B cell (primary cell): ENCODE measurements around the gene DENND5B. TPM values are rescaled to one million over a fixed set of nuclear protein-coding genes. Genes with fewer than 3 reads are reported as not detected.

Experiments used
- ATAC-seq: fragments of 200-7000 bp; cut with Tn5 transposase; one replicate; pipeline ENCODE4 v1.10.0; 2021; ENCODE audit warnings: low read depth, mild to moderate bottlenecking, moderate number of reproducible peaks, moderate library complexity
- CTCF ChIA-PET: fragments of 350-600 bp; sonication (Branson Sonifier 250); formaldehyde crosslinking; loops from one replicate; lab custom pipeline; 2021; ENCODE audit warnings: antibody characterized with exemption, inconsistent platforms; lab: Charles Lee
- POLR2A ChIA-PET: fragments of 350-600 bp; sonication (Branson Sonifier 250); formaldehyde crosslinking; loops from one replicate; lab custom pipeline; 2021; ENCODE audit warnings: antibody characterized with exemption; lab: Charles Lee
- DNase-seq: peaks from one replicate; pipeline ENCODE4 v3.0.0; 2013
- H2AFZ ChIP-seq: 2 replicates; pipeline ENCODE4 v1.6.1; 2012; ENCODE audit warnings: mild to moderate bottlenecking, low read depth, low read length; ENCODE audit not compliant: insufficient read depth, poor library complexity, severe bottlenecking
- H3K27ac ChIP-seq, 2 donors: 1 replicate in 1 of 2; 2 replicates in 1 of 2; pipeline ENCODE4 v1.5.1; 2012 to 2013; ENCODE audit warnings: low read length in 2 of 2, mild to moderate bottlenecking in 2 of 2, moderate library complexity in 1 of 2
- H3K27me3 ChIP-seq, 4 experiments: fragments of 200-600 bp in 1 of 4; sonication (generic) in 1 of 4; replicated peaks in 1 of 4; 1 replicate in 2 of 4; 2 replicates in 2 of 4; pipeline versions ENCODE4 v1.6.1 to v1.7.0; 2013 to 2016; ENCODE audit warnings: low read length in 3 of 4, mild to moderate bottlenecking in 2 of 4, mixed read lengths in 1 of 4, moderate library complexity in 1 of 4; ENCODE audit not compliant: insufficient read depth in 4 of 4, control insufficient read depth in 3 of 4; ENCODE audit errors: control extremely low read depth in 1 of 4
- H3K36me3 ChIP-seq, 2 experiments: replicated peaks in 1 of 2; 1 replicate in 1 of 2; 2 replicates in 1 of 2; pipeline versions ENCODE4 v1.6.1 to v1.7.1; 2013; ENCODE audit warnings: low read length in 1 of 2; ENCODE audit not compliant: insufficient read depth in 2 of 2, control insufficient read depth in 1 of 2; ENCODE audit errors: control extremely low read depth in 1 of 2, extremely low read depth in 1 of 2
- H3K4me1 ChIP-seq, 2 donors: fragments of 200-600 bp in 1 of 2; sonication (generic) in 1 of 2; 1 replicate in 1 of 2; 2 replicates in 1 of 2; pipeline versions ENCODE4 v1.5.1 to v1.6.1; 2013 to 2017; ENCODE audit warnings: low read length in 2 of 2; ENCODE audit not compliant: control insufficient read depth in 2 of 2, insufficient read depth in 2 of 2
- H3K4me2 ChIP-seq: replicated peaks from 2 replicates; pipeline ENCODE3; 2012; ENCODE audit warnings: mild to moderate bottlenecking, low read depth, low read length; ENCODE audit not compliant: poor library complexity, severe bottlenecking
- H3K4me3 ChIP-seq, 5 experiments: fragments of 200-600 bp in 1 of 5; sonication (generic) in 1 of 5; 1 replicate in 3 of 5; 2 replicates in 2 of 5; pipeline versions ENCODE4 v1.5.1 to v1.7.0; 2011 to 2016; ENCODE audit warnings: low read length in 4 of 5, mild to moderate bottlenecking in 4 of 5, low read depth in 2 of 5, control low read depth in 1 of 5, moderate library complexity in 1 of 5; ENCODE audit not compliant: insufficient read depth in 1 of 5; ENCODE audit errors: control extremely low read depth in 1 of 5, extremely low read depth in 1 of 5
- H3K79me2 ChIP-seq: fragments of 200-600 bp; sonication (generic); one replicate; pipeline ENCODE4 v1.6.0; 2016; ENCODE audit warnings: low read length; ENCODE audit not compliant: control insufficient read depth, insufficient read depth
- H3K9ac ChIP-seq: fragments of 200-600 bp; sonication (generic); 2 replicates; pipeline ENCODE4 v1.6.1; 2017; ENCODE audit warnings: mild to moderate bottlenecking, low read length, moderate library complexity
- H3K9me3 ChIP-seq, 3 donors: one replicate each; pipeline versions ENCODE4 v1.6.1 to v1.7.1; 2013; ENCODE audit warnings: low read length in 2 of 3; ENCODE audit not compliant: control insufficient read depth in 2 of 3, insufficient read depth in 1 of 3; ENCODE audit errors: control extremely low read depth in 1 of 3
- H4K20me1 ChIP-seq: 2 replicates; pipeline ENCODE4 v1.6.0; 2012; ENCODE audit warnings: mild to moderate bottlenecking, low read length; ENCODE audit not compliant: insufficient read depth, control insufficient read depth, poor library complexity, severe bottlenecking
- H3K27ac Mint-ChIP-seq: one replicate; pipeline ENCODE4 v1.8.0; 2021; ENCODE audit warnings: mixed read lengths
- H3K27me3 Mint-ChIP-seq: one replicate; pipeline ENCODE4 v1.8.0; 2021; ENCODE audit warnings: mixed read lengths
- H3K4me1 Mint-ChIP-seq: one replicate; pipeline ENCODE4 v1.8.0; 2021; ENCODE audit warnings: mixed read lengths
- H3K4me3 Mint-ChIP-seq: one replicate; pipeline ENCODE4 v1.8.0; 2021; ENCODE audit warnings: mixed read lengths
- H3K9me3 Mint-ChIP-seq: one replicate; pipeline ENCODE4 v1.8.0; 2022; ENCODE audit warnings: mixed read lengths; ENCODE audit not compliant: insufficient read depth
- CTCF ChIP-seq: fragments of 200-600 bp; IDR thresholded peaks from one replicate; pipeline ENCODE4 v1.8.0; 2022; ENCODE audit warnings: antibody characterized with exemption, mild to moderate bottlenecking
- EZH2 ChIP-seq: IDR thresholded peaks from 2 replicates; pipeline ENCODE4 v1.6.1; 2012; ENCODE audit warnings: borderline replicate concordance, low read depth, mild to moderate bottlenecking, moderate library complexity, low read length; ENCODE audit not compliant: insufficient read depth, poor library complexity, severe bottlenecking
- WGBS: methylation state at CpG from one replicate; pipeline ENCODE4 v1.1.5; 2013; ENCODE audit warnings: missing lambda C conversion rate; ENCODE audit not compliant: insufficient coverage; 5-methylcytosine and 5-hydroxymethylcytosine counted together
- intact Hi-C: fragments of 100-400 bp; cut with micrococcal nuclease; formaldehyde crosslinking; loops from one replicate; pipeline ENCODE4 v1.10.0; 2022
- polyA minus RNA-seq: library from RNA; depleted of rRNA, polyadenylated mRNA; stranded (reverse); fragments of >200 nt; gene quantifications from 2 replicates; pipeline ENCODE4 v1.2.3, GENCODE V29; 2012
- polyA plus RNA-seq: library from polyadenylated mRNA; depleted of rRNA; stranded (reverse); fragments of >200 nt; gene quantifications from 2 replicates; pipeline ENCODE4 v1.2.3, GENCODE V29; 2012
- total RNA-seq, 2 donors: library from RNA; stranded (reverse); fragments of 120-200 nt in 1 of 2; gene quantifications; 1 replicate in 1 of 2; 2 replicates in 1 of 2; pipeline versions ENCODE4 v1.2.3 to v1.2.4, GENCODE V29; 2013 to 2022

The DENND5B gene
- total RNA-seq (55.3 and 60.4 TPM in 2 replicates), polyA plus RNA-seq (18.7 and 24.4 TPM in 2 replicates), polyA minus RNA-seq (30.3 and 46.5 TPM in 2 replicates)
- 35.2 TPM for total RNA-seq (2013)

DNA sequence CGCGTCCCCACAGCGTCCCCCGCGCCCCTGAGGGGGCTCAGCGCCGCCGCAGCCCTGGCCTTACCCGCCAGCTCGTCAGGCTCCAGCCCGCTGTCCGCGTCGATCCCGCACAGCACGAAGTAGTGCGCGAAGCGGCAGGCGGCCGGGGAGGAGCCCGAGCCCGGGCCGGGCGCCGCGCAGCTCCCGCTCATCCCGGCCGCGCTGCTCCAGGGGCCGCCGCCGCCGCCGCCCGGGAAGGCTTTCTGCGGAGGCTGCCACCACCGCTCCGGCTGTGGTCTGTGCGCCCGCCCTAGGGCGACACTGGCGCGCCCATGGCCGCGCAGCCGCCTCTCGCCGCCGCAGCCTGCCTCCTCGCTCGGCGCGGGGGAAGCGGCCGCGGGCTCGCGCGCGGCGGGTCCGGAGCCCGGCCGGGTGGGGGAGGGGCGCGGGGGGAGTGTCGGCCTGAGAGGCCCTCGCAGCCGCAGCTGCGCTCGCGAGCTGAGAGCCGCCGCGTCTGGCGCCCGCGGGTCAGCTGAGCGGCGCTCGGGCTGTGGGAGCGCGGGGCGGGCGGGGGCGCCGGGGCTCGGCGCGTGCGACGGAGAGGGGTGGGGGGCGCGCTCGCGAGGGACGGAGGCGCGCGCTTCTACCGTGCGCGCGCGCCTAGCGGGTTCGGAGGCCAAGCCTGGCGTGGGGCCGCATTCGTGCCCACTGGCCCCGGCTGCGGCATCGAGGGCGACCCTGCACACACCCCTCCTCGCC is at the start of gene DENND5B:
Gene DENND5B, minus strand, starts transcription at position 495 of the 738 bp plus-strand sequence. Its CDS starts 304 bp downstream, at position 191.
- H3K36me3 ChIP-seq = no peaks in the 10 kb centered on the region
- H3K4me1 Mint-ChIP-seq = peaks cover 54% of the 10 kb centered on the region
- H3K27ac ChIP-seq = peak within 1 kb of the TSS; percentile 85 to 94
- TF ChIP-seq EZH2 (no peak), CTCF (no peak)
- H3K9ac ChIP-seq = peak within 1 kb of the TSS; percentile 84
- H3K4me3 Mint-ChIP-seq = peak within 1 kb of the TSS; percentile 98
- intact Hi-C loops = loop anchor here (1.0 to 10.0 kb wide), 5 partner anchors 8 to 188 kb away; partner anchors contain the start of gene AMN1
- peak within 1 kb of the TSS; percentile 65 to 95 (median 78) for H3K4me3 ChIP-seq
- peaks cover 1 to 7% (median 6%) of the 10 kb centered on the region in 3 donors for H3K9me3 ChIP-seq
- H3K27me3 ChIP-seq = no peaks in the 10 kb centered on the region
- ATAC-seq (peak; percentile 62), DNase-seq (peak; percentile 85)
- under 1% methylated on average over 112 of the region's 117 CpGs for WGBS
- ChIA-PET CTCF (interaction anchor here (0.5 to 1.9 kb wide), 7 partner anchors 13 to 866 kb away, joined by 3 to 8 read pairs (median 4); no protein-coding TSS in a partner anchor), POLR2A (interaction anchor here (0.5 to 2.2 kb wide), 10 partner anchors 8 to 1165 kb away, joined by 3 to 23 read pairs (median 4); partner anchors contain the start of gene YARS2)
- H3K27ac Mint-ChIP-seq = peak within 1 kb of the TSS; percentile 99
- peaks cover 42 to 49% of the 10 kb centered on the region in 2 donors for H3K4me1 ChIP-seq
- peak within 1 kb of the TSS; percentile 74 for H3K4me2 ChIP-seq
- H3K9me3 Mint-ChIP-seq = peaks cover 7% of the 10 kb centered on the region
- no peaks in the 10 kb centered on the region for H3K27me3 Mint-ChIP-seq
- H4K20me1 ChIP-seq = no peaks in the 10 kb centered on the region
- peaks cover 49% of the 10 kb centered on the region for H3K79me2 ChIP-seq
- peak within 1 kb of the TSS; percentile 67 for H2AFZ ChIP-seq
